GM18861 (cell line): Measurements from ENCODE around the gene RABEPK.
A peak's percentile ranks its signal among the peaks of the same experiment; 100 is the strongest.
"Not testable (repeated sequence)": the region's sequence is repeated elsewhere in the genome, so short reads cannot be mapped to it uniquely, and the experiment has no call there.

Experiments
- ATAC-seq: cut with Tn5 transposase; IDR thresholded peaks from one replicate; pipeline ENCODE4 v1.9.1; 2021; ENCODE audit not compliant: unreplicated experiment

Gene RABEPK

GRCh38 chr9:125200216-125201047 lies at the start of gene RABEPK:
Gene RABEPK (plus strand): TSS chr9:125200542. CDS start chr9:125203014, 2,472 bp downstream.
- peak; percentile 96 for ATAC-seq

DNA sequence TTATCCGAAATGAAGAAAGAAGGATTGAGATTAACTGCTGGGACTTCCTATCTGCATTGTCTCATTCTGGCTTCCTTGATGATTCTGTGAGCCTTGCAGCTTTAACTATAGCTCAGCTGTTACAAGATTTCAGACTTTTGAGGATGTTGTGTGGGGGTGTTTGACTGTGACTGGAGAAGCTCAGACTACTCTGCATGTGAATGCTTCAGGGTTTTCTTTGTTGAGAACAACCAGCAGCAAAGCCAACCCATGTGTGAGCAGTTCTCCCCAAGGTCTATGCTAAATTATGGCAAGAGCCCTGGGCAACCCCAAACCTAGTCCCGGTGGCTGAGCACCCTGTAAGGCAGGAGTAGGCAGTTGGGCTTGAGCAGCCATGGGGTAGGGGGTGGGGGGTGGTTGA lies 48.6 kb upstream of the RABEPK start:
- no peak for ATAC-seq

GRCh38 chr9:125153712-125154367 lies 46.5 kb upstream of the RABEPK start:
- no peak for ATAC-seq

- no peak for ATAC-seq
Observed at GRCh38 chr9:125156551-125156950, 43.8 kb upstream of the RABEPK start.

DNA sequence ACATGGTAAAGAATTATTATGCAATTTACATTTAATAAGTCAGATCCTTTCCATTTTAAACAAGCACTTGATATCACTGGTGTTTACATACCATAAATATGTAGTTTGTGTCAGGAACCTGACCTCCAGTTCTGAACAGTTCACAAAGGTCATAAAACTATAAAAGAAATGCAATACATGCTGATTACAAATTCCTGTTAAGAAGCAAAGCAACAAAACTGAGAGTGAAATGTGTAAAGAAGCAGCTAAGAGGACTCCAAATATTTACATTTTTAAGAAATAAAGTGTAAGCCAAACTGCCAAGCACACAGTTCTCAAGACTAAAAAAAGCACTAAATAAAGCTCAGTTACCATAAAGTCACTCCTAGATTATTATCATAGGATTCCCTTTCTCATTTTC lies 39.6 kb upstream of the RABEPK start:
- no peak for ATAC-seq

DNA sequence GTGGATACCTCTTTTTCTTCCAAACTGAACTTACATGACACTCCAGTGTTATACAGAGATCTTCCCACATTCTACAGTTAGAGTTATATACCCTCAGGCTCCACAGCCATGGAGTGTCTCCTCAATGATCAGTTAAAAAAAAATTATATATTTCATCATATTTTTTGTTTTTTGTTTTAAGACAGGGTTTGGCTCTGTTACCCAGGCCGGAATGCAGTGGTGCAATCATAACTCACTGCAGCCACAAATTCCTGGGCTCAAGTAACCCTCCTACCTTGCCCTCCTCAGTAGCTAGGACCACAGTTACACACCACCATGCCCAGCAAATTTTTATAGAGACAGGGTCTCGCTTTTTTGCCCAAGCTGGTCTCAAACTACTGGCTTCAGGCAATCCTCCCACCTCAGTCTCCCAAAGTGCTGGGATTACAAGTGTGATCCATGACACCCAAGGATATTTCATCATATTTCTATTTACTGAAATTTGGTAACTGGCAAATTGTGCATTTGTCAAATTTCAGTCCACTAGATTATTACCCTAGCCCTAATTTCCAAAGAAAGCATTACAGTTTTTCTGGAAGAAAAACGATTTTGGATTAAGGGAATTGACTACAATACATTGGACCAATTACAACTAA lies 38.9 kb upstream of the RABEPK start:
- ATAC-seq: no peak

- ATAC-seq: not testable (repeated sequence)
Observed at GRCh38 chr9:125162891-125163290, 37.5 kb upstream of the RABEPK start.

DNA sequence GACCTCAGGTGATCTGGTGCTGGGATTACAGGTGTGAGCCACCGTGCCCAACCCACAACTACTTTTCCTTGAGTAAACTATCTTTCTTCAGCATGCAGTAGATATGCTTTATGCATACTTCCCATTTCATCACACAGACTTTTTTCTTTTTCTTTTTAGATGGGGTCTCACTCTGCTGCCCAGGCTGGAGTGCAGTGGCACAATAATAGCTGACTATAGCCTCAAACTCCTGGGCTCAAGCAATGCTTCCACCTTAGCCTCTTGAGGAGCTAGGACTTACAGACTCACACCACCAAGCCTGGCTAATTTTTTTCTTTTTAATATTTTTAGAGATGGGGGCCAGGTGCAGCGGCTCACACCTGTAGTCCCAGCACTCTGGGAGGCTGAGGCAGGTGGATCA lies 33.6 kb upstream of the RABEPK start:
- ATAC-seq: no peak

DNA sequence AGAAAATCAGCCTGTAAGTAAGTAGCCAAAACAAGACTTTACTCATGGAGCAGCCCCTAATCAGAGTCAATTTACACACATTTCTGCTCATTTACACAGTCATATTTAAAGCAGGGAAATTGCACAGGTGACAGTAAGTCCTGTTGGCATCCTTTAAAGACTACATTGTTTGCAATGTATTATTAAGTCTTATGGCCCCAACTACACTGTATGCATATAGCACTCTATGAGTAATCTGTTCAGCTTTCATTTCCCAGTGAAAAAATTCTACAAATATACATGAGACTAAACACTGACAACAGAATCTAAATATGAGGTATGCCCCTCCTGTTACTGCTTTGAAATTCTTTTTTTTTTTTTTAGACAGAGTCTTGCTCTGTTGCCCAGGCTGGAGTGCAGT lies 30.4 kb upstream of the RABEPK start:
- ATAC-seq: no peak

GRCh38 chr9:125172031-125172755 lies 28.1 kb upstream of the RABEPK start:
- no peak for ATAC-seq

- ATAC-seq: no peak
Observed at GRCh38 chr9:125176636-125177035, 23.7 kb upstream of the RABEPK start.

DNA sequence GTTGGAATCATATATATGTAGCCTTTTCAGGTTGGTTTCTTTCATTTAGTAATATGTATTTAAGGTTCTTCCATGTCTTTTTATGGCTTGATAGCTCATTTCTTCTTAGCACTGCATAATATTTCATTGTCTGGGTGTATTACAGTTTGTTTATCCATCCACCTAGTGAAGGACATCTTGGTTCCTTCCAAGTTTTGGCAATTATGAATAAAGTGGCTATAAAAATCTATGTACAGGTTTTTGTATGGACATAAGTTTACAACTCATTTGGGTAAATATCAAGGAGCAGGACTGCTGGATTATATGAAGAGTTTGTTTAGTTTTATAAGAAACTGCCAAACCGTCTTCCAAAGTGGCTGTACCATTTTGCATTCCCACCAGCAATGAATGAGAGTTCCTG lies 22.5 kb upstream of the RABEPK start:
- ATAC-seq: no peak

DNA sequence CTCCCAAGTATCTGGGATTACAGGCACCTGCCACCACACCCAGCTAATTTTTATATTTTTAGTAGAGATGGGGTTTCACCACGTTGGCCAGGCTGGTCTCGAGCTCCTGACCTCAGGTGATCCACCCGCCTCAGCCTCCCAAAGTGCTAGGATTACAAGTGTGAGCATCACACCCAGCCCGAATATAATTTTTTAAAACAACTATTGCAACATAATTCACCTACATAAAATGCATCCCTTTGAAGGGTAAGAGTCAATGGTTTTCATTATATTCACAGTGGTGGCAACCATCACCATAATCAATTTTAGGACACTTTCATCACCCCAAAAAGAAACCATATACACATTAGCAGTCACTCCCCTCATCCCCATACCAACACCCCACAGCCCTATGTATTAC lies 20.6 kb upstream of the RABEPK start:
- not testable (repeated sequence) for ATAC-seq

GRCh38 chr9:125180876-125181275 lies 19.5 kb upstream of the RABEPK start:
- ATAC-seq: no peak

- ATAC-seq: not testable (repeated sequence)
Observed at GRCh38 chr9:125181756-125182155, 18.6 kb upstream of the RABEPK start.

DNA sequence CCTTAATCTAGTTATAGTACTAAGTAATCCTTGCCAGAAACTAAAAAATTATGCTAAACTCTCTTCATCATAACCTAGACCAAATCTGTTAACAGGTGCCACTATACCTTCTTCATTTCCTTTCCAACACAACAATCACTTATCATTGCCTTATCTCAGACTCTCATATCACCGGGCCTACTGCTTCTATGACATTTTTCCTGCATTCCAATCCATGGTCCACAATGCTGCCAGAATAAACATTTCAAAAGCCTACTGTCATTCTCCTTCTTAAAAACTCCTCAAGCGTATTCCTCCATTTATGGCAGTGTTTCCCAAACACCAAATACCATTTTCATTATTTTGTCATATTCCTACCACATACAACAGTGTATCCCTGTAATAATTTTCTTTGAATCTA lies 17.3 kb upstream of the RABEPK start:
- no peak for ATAC-seq

DNA sequence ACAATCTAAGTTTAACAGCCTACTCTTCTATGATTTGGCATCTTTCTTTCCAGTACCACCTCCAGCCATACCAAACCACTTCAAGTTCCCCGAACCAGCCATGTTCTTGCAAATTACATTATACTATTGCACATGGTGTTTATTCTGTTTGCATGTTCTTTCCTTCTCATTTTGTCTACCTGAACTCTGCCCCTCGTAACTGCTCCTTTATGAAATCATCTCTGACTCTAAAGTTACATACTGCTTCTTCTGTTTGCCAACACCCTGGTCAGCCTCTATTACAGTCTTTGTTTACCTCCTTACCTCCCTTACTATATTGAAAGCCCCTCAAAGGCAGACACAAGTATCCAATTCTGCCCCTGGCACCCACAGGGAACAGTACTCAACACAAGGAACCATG lies 16.8 kb upstream of the RABEPK start:
- no peak for ATAC-seq

GRCh38 chr9:125189011-125189360 lies 11.4 kb upstream of the RABEPK start:
- ATAC-seq: peak; percentile 7

DNA sequence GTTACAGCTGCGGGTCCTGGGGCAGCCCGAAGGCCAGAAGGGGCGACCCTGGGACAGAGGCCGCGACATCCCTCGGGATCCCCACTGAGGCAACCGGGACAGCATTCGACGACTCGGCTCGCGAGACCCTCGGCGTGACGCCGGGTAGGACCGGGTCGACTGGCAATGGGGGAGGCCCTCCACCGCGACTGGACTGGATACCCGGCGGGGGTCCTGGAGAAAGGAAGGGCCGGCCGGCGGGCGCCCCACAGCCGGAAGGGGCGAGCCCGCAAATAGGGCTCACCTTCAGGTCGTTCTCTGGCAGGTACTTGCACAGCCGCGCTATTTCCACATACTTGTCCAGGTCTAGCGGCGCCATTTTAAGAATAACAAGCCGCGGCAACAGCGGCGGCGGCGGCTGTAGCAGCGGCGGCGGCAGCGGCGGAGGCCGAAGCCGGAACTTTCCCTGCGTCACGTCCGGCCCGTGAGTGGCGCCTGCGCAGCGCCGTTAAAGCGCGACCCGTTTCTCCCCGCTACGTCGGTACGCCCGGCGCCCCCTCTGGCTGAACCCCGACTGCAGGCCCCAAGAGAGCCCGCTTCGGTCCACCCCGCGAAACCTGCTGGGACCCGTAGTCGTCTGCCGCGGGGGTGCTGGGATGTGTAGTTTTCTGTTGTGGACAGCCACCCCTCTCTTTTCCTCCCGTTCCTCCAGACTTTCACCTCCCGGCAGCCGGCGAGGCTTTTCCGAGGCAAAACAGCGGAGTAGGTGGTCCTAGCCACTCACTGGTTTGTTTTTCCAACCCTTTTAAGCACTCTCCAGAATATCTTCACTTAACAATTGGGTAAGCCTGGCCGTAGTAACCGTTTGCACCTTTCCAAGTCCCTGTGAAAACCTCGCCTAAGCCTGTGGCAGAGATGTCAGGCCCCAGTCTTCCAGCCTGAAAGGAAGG lies 10.7 kb upstream of the RABEPK start, which contains the start of gene PPP6C:
Gene PPP6C (minus strand): TSS at position 443 of the 929 bp plus-strand sequence. CDS start 85 bp downstream, at position 358.
- ATAC-seq: peak; percentile 91

GRCh38 chr9:125190361-125190801 lies 10.0 kb upstream of the RABEPK start:
- ATAC-seq: no peak
